HepG2 (cell line): ENCODE measurements around the gene BBC3. TPM values are rescaled to one million over a fixed set of nuclear protein-coding genes. Genes with fewer than 3 reads are reported as not detected.

Experiments used
- ATAC-seq: fragments of 200-7000 bp; cut with Tn5 transposase; 3 replicates; pipeline ENCODE4 v1.9.1; 2020; ENCODE audit warnings: mild to moderate bottlenecking, moderate library complexity
- BruUV-seq: library from RNA; stranded (reverse); fragments of 400-500 nt; replicated peaks from 2 replicates; lab custom pipeline; 2021; lab: Mats Ljungman, UMichigan
- CTCF ChIA-PET: fragments of 300-600 bp; formaldehyde crosslinking; extraction: SDS; loops from one replicate; lab custom pipeline; 2021; ENCODE audit warnings: low total read pairs, inconsistent platforms, low intra/inter-chr PET ratio; lab: Yijun Ruan, JAX
- POLR2A ChIA-PET: fragments of 350-600 bp; sonication (Branson Sonifier 250); formaldehyde crosslinking; loops from one replicate; lab custom pipeline; 2020; ENCODE audit warnings: antibody characterized with exemption, inconsistent platforms; lab: Yijun Ruan, JAX
- DNase-seq: peaks from one replicate; pipeline ENCODE4 v3.0.0-alpha.2; 2015; ENCODE audit warnings: low spot score
- FAIRE-seq: peaks from 3 replicates; lab custom pipeline; 2011; peaks lifted over from hg19 to GRCh38; lab: Jason Lieb, UNC
- H2AFZ ChIP-seq: one replicate; pipeline ENCODE4 v1.6.1; 2011; ENCODE audit warnings: low read length, inconsistent platforms
- H3K27ac ChIP-seq: fragments of 300-600 bp; 3 replicates; pipeline ENCODE4 v1.8.0; 2011; ENCODE audit warnings: mixed run types, mild to moderate bottlenecking, mixed read lengths, low read length, inconsistent platforms; ENCODE audit not compliant: insufficient read depth; ENCODE audit errors: extremely low read length
- H3K27me3 ChIP-seq, 2 experiments: fragments of 200-600 bp in 1 of 2; 2 replicates in 1 of 2; 3 replicates in 1 of 2; pipeline versions ENCODE4 v1.6.0 to v1.8.0; 2011; ENCODE audit warnings: low read length in 2 of 2, mild to moderate bottlenecking in 2 of 2, moderate library complexity in 2 of 2, inconsistent platforms in 1 of 2; ENCODE audit not compliant: insufficient read depth in 2 of 2, control insufficient read depth in 1 of 2
- H3K36me3 ChIP-seq, 2 experiments: fragments of 200-600 bp in 1 of 2; replicated peaks in 1 of 2; 2 replicates in 1 of 2; 3 replicates in 1 of 2; pipeline versions ENCODE4 v1.5.1 to v1.8.0; 2011; ENCODE audit warnings: low read length in 2 of 2, inconsistent platforms in 1 of 2; ENCODE audit not compliant: insufficient read depth in 2 of 2, control insufficient read depth in 1 of 2
- H3K4me1 ChIP-seq: 2 replicates; pipeline ENCODE4 v1.5.1; 2012; ENCODE audit warnings: low read length, inconsistent platforms; ENCODE audit not compliant: insufficient read depth
- H3K4me2 ChIP-seq: 2 replicates; pipeline ENCODE4 v1.6.0; 2011; ENCODE audit warnings: low read depth, low read length, inconsistent platforms
- H3K4me3 ChIP-seq, 3 experiments: fragments of 200-600 bp in 1 of 3; sonication (generic), shearing (Covaris generic) in 1 of 3; replicated peaks in 1 of 3; 2 replicates each; pipeline ENCODE4 v1.5.1; 2011 to 2016; ENCODE audit warnings: low read length in 3 of 3, inconsistent platforms in 2 of 3, low read depth in 2 of 3, mild to moderate bottlenecking in 2 of 3, control low read depth in 1 of 3, mixed read lengths in 1 of 3; ENCODE audit not compliant: insufficient read depth in 1 of 3
- H3K79me2 ChIP-seq: one replicate; pipeline ENCODE4 v1.6.1; 2011; ENCODE audit warnings: low read length, inconsistent platforms; ENCODE audit not compliant: insufficient read depth
- H3K9ac ChIP-seq: 2 replicates; pipeline ENCODE4 v1.6.0; 2011; ENCODE audit warnings: mild to moderate bottlenecking, low read depth, low read length, inconsistent platforms; ENCODE audit not compliant: insufficient read depth
- H3K9me3 ChIP-seq: 2 replicates; pipeline ENCODE4 v1.5.1; 2012; ENCODE audit warnings: mild to moderate bottlenecking, low read length
- H4K20me1 ChIP-seq: 2 replicates; pipeline ENCODE4 v1.6.0; 2011; ENCODE audit warnings: inconsistent platforms, mild to moderate bottlenecking, low read length, moderate library complexity; ENCODE audit not compliant: insufficient read depth
- BCLAF1 ChIP-seq: fragments of 450-650 bp; IDR thresholded peaks from 2 replicates; pipeline ENCODE4 v1.6.1; 2017; ENCODE audit warnings: mild to moderate bottlenecking
- BORCS8-MEF2B ChIP-seq: sonication (generic); formaldehyde crosslinking; IDR thresholded peaks from 2 replicates; pipeline ENCODE4 v1.8.0; 2022; ENCODE audit warnings: mild to moderate bottlenecking, missing genetic modification reagents
- GPBP1L1 ChIP-seq: sonication (generic); formaldehyde crosslinking; IDR thresholded peaks from 2 replicates; pipeline ENCODE4 v1.5.0; 2020; ENCODE audit warnings: mild to moderate bottlenecking, missing genetic modification reagents
- HNF4G ChIP-seq, 2 experiments: sonication (generic) in 1 of 2; formaldehyde crosslinking in 1 of 2; IDR thresholded peaks; 2 replicates each; pipeline versions ENCODE4 v1.4.0 to v1.6.1; 2011 to 2020; ENCODE audit warnings: borderline replicate concordance in 2 of 2, low read depth in 2 of 2, mild to moderate bottlenecking in 2 of 2, low read length in 1 of 2, missing genetic modification reagents in 1 of 2, moderate library complexity in 1 of 2
- LBX2 ChIP-seq: sonication (generic); formaldehyde crosslinking; IDR thresholded peaks from 2 replicates; pipeline ENCODE4 v1.5.0; 2020; ENCODE audit warnings: missing genetic modification reagents, mild to moderate bottlenecking, borderline replicate concordance
- RBM22 ChIP-seq: fragments of 200-400 bp; formaldehyde crosslinking; optimal IDR thresholded peaks from 2 replicates; pipeline ENCODE3; 2017; ENCODE audit warnings: mild to moderate bottlenecking, low read length, moderate library complexity
- ZNF431 ChIP-seq: sonication (generic); formaldehyde crosslinking; IDR thresholded peaks from 2 replicates; pipeline ENCODE4 v1.9.0; 2022; ENCODE audit warnings: missing genetic modification reagents, low read depth, mild to moderate bottlenecking, borderline replicate concordance
- WGBS: methylation state at CpG from one replicate; pipeline ENCODE4 v1.1.6; 2017; ENCODE audit warnings: low lambda C conversion rate; 5-methylcytosine and 5-hydroxymethylcytosine counted together
- in situ Hi-C: cut with HindIII; loops from 2 replicates; pipeline ENCODE4 v1.10.0; 2017; ENCODE audit warnings: low pct_unique_long_range_greater_than_20kb; ENCODE audit not compliant: extremely low pct_ligation_motif_present
- intact Hi-C: fragments of 100-400 bp; cut with micrococcal nuclease; formaldehyde crosslinking; loops from one replicate; pipeline ENCODE4 v1.10.0; 2022; ENCODE audit not compliant: unreplicated experiment
- polyA plus RNA-seq, 8 experiments: library from polyadenylated mRNA; depleted of rRNA in 3 of 8; stranded (reverse) in 7 of 8; unstranded in 1 of 8; fragments of >200 nt; fragmentation: Illumina TruSeq in 4 of 8; extraction: Trizol in 4 of 8; gene quantifications; 2 replicates each; pipeline versions ENCODE4 v1.2.1 to v1.2.3, GENCODE V29; 2011 to 2016; ENCODE audit warnings: low read depth in 4 of 8, missing spikeins in 1 of 8, mixed read lengths in 1 of 8; ENCODE audit not compliant: insufficient read depth in 1 of 8
- total RNA-seq, 5 experiments: library from RNA; depleted of rRNA; stranded (reverse); fragments of >200 nt; fragmentation: Illumina TruSeq; extraction: Trizol; gene quantifications; 2 replicates each; pipeline ENCODE4 v1.2.3, GENCODE V29; 2016; ENCODE audit warnings: low read depth in 1 of 5

Gene BBC3
- total and polyA plus RNA-seq, 2 of the 13 experiments (the other 11 are each of a cell fraction or from before 2014, with no cell fraction given): 6.1 to 8.8 TPM

- DNase-seq: no peak
- TF ChIP-seq LBX2 (CRISPR knock-in tag) (no peak), BORCS8-MEF2B (CRISPR knock-in tag) (no peak), HNF4G (IDR thresholded peaks at IDR 0.05; ENCODE audit: borderline replicate concordance, low read depth, low read length) (no peak), HNF4G (CRISPR knock-in tag; IDR thresholded peaks at IDR 0.05; ENCODE audit: borderline replicate concordance, low read depth) (no peak), BCLAF1 (no peak), RBM22 (peak; percentile 32), GPBP1L1 (no peak), ZNF431 (CRISPR knock-in tag) (no peak)
- no peak overlapping the region for H2AFZ ChIP-seq
- 99% methylated on average over 10 of the region's 11 CpGs for WGBS
- FAIRE-seq: no peak
- no peaks in the 10 kb centered on the region for H3K9me3 ChIP-seq
- intact Hi-C loops (no loop called here), in situ Hi-C loops (no loop called here)
- H3K4me3 ChIP-seq: no peak overlapping the region
- H3K27ac ChIP-seq: no peak overlapping the region
- POLR2A ChIA-PET: no interaction called here
- peaks cover 17 to 32% of the 10 kb centered on the region in 2 experiments; a peak in 4 of 5 replicates for H3K36me3 ChIP-seq
- no peak overlapping the region for H3K4me2 ChIP-seq
- BruUV-seq: no TSS peak
- no peak for ATAC-seq
- CTCF ChIA-PET: no interaction called here
- 0 out of 2 replicates have a peak, but pooled peaks cover 4% of the 10 kb centered on the region for H4K20me1 ChIP-seq
- H3K79me2 ChIP-seq: peaks cover 2% of the 10 kb centered on the region
- H3K27me3 ChIP-seq: no peaks in the 10 kb centered on the region
- no peak overlapping the region for H3K9ac ChIP-seq
- peaks cover 13% of the 10 kb centered on the region for H3K4me1 ChIP-seq
These were observed 9.1 kb downstream of the BBC3 start for GRCh38 chr19:47221890-47222289.
